DMS 273 (cell line): Measurements from ENCODE around the gene KDM4C.
"Not testable (repeated sequence)": the region's sequence is repeated elsewhere in the genome, so short reads cannot be mapped to it uniquely, and the experiment has no call there.

Source experiments
- DNase-seq: peaks from one replicate; lab custom pipeline; 2025; ENCODE audit not compliant: unreplicated experiment; lab: John Stamatoyannopoulos, UW

KDM4C gene

DNA sequence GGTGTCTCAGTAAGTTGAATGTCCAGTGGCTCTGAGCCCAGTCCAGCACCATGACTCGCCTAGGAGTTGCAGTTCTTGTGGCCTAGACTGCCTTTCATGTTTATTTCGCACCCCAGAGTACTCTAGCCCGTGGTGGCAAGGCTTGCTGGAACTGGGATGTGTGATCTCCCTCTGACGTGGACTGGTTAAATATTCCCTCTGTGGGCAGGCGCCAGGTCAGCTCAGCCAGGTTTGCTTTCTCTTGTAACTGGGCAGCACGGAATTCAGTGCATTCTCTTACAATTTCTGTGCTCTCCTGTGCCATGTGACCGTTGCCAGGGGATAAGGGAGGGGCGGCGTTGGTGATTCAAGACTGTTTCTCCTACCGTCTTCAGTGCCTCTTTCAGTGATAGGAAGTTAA is 270.8 kb downstream of the KDM4C start:
- DNase-seq: no peak

GRCh38 chr9:7030943-7031342 is 273.2 kb downstream of the KDM4C start:
- not testable (repeated sequence) for DNase-seq

GRCh38 chr9:7033076-7034045 is 275.6 kb downstream of the KDM4C start:
- DNase-seq: no peak

GRCh38 chr9:7037176-7037575 is 279.4 kb downstream of the KDM4C start:
- no peak for DNase-seq

DNA sequence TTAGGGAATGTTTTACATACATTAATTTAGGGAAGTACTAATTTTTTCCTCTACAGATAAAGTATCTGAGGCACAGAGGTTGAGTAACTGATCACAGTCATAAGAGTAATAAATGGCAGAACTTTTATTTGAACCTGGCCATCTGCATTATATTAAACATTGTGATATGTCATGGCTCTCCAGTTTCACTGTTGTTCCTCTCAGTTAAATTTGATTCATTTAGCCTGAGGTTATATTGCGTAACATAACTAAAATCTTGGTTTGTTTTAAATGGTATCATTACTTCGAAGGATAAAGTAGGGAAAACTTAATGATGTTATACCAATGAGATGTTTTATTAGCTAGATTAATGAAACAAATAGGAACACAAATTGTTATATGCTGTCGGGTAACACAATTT is 284.4 kb downstream of the KDM4C start:
- no peak for DNase-seq

- DNase-seq: no peak
Observed at GRCh38 chr9:7045361-7045760, 287.6 kb downstream of the KDM4C start.

GRCh38 chr9:7051711-7052110 is 293.9 kb downstream of the KDM4C start:
- DNase-seq: no peak

DNA sequence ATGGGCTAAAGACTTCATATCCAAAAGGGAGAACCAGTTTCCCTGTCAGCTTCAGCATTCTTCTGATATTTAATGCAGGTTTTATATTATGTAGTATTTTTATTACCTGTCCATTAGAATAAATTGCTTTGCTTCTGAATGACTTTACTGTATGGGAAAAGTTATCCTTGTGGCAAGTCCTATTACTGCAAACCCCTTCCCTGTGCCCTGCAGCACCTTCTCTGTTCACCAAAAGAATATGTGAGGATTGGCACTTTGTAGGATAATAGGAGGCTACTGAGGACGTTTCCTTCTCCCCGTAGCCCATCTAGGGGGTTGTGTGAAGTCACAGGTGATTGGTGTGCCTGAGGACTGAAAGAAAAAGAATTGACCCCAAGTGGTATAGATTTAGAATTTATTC is 296.1 kb downstream of the KDM4C start:
- no peak for DNase-seq

DNA sequence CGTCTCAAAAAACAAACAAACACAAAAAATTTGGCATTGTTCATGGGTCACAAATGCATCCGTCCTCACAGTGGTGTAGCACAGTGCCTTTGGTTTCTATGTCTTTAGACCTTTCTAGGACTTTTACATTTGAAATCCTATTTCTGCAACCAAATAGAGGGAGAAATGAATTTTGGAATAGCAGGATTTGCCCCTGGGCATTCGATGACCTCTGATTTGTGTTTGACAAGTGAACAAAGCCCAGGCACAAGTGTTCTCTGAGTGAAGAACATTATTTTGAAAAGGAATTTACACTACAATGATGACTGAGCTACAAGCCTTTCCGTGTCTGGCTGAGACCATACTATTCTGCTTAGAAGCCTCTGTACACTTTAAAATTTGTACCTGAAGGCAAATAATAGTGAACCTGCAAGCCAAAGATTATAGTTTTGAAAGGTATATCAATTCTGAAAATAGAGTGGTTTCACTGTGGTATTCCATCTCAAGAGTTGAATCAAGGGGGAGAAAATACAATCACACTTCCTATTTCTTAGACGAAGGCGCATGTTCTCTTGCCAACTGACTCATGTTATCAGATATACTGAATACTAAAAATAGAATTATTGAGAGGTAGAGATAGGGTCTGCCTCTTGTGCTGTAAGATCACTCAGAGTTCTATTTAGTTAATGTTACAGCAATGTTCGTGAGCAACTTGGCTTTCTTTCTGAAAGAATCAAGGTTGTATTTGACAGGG is 297.6 kb downstream of the KDM4C start:
- no peak for DNase-seq

- no peak for DNase-seq
Observed at GRCh38 chr9:7056254-7056653, 298.5 kb downstream of the KDM4C start.

DNA sequence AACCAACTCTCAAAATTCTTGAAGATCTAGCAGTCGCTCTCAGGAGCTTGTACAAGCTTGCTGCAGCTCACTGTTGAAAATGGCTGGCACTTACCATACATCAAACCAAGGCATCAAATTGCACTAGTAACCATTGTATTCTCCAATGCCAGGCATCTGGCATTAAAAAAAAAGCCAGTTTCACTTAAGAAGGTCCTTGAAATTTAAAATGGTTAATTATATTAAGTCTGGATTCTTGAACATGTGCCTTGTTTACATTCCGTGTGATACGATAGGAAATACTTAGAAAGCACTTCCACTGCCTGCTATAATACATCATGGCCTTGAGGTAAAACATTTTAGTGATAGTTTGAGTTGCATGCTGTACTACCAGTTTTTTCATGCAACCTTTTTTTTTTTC is 300.7 kb downstream of the KDM4C start:
- DNase-seq: no peak

GRCh38 chr9:7067169-7067568 is 309.4 kb downstream of the KDM4C start:
- no peak for DNase-seq

- DNase-seq: no peak
Observed at GRCh38 chr9:7071916-7072315, 314.1 kb downstream of the KDM4C start.

- DNase-seq: no peak
Observed at GRCh38 chr9:7073706-7074105, 315.9 kb downstream of the KDM4C start.

- DNase-seq: no peak
Observed at GRCh38 chr9:7075154-7075553, 317.4 kb downstream of the KDM4C start.

DNA sequence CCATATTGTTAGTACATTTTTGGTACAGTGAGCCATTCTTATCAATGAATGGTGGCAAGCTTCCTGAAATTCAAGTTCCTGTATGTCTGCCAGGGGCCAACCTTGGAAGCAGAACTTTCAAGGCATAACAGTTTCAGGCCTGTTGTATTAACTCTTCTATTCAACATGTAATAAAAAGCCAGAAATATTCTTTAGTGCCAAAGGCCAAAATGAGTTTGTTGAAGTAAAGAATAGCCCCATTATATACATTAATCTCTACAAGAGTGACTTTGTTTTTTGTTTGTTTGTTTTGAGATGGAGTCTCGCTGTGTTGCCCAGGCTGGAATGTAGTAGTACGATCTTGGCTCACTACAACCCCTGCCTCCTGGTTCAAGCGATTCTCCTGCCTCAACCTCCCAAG is 321.3 kb downstream of the KDM4C start:
- no peak for DNase-seq

DNA sequence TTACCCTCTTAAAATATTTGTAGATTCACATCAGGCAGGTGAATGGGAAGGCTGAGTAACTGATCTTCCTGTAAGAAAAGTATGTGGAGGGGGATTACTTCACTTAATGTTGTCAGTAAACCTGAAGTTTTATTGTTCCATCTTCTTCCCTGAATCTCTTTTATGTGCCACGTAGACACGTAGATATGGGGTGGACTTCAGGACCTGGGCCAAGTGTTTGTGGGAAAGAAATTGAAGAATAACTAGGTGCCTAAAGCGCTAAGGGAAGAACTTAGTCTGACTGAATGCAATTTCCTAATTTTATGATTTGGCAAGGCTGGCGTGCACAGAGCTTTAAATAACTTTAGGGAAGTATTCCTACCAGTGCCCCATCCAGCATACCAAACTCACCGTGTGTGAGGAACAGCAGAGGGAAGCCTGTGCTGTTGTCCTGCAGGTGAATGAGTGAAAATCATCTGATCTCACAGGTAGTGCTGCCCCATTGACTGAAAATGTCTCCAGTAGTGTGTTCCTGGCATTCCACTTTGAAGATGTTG is 323.4 kb downstream of the KDM4C start:
- no peak for DNase-seq

DNA sequence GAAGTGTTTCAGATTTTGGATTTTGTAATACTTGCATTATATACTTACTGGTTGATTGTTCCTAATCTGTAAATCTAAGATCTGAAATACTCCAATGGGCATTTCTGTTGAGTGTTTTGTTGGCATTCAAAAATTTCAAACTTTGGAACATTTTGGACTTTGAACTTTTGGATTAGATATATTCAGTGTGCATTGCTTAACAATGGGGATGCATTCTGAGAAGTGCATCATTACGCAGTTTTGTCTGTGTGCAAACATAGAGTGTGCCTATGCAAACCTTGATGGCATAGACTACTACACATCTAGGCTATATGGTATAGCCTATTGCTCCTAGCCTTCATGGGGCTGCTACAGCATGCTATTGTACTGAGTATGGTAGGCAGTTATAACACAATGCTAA is 325.4 kb downstream of the KDM4C start:
- DNase-seq: no peak

DNA sequence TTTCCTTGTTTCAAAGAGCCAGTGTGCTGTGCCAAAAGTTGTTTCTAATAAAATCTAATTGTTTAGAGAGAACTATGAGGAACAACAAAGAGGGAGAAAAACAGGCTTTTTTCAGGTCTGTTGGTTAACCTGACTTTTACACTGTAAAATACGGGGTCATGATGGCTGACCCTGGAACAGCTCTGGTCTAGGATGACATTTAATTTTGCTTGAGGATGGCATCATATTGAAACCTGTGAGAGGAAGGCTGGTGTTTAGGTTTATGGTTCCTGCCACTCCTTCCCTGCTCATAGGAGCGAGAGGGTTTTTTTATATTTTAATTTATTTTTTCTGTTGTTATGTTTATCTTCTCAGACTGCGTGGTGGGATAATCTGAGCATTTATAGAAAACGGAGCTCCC is 327.6 kb downstream of the KDM4C start:
- DNase-seq: no peak

DNA sequence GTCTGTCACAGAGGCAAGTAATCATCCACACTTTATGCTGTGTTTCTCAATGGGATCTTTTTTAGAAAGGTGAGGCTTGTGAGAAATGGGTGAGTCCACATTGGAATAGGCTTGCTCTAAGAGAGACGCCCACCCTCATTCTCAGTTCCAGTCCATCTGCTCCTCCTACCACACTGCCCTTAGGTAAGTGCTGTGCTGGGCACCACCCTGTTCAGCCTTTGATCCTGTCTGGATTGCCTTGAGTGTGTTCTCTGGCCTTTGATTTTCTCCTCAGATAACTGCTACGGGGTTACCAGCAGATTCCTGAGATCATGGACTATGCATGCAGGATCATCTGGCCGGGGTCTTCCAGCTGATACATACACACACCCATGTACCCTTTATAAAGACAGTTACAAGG is 328.6 kb downstream of the KDM4C start:
- DNase-seq: no peak

DNA sequence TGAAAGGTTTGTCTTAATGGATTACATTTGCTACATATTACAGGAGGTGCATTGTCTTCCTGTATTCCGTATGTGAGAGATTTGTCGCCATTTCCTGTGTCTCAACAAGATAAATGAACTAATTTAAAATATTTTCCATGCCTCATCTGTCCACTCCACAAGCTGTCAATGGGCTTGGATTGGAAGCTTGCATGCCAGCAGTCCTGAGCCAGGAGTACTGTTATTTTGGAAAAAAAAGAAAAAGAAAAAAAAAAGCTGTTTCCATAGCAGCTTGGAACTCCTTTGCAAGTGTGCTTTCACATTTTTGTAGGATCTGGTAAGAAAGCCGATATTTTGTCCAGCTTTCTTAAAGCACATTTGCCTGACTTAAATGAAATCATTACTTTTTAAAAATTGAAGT is 330.8 kb downstream of the KDM4C start:
- DNase-seq: no peak
